Measurements from ENCODE around the gene SUFU. TPM values are rescaled to one million over a fixed set of nuclear protein-coding genes. Genes with fewer than 3 reads are reported as not detected.

Gene SUFU
- total RNA-seq, 2 experiments from 2014 or later: 8.5 to 8.8 TPM

DNA sequence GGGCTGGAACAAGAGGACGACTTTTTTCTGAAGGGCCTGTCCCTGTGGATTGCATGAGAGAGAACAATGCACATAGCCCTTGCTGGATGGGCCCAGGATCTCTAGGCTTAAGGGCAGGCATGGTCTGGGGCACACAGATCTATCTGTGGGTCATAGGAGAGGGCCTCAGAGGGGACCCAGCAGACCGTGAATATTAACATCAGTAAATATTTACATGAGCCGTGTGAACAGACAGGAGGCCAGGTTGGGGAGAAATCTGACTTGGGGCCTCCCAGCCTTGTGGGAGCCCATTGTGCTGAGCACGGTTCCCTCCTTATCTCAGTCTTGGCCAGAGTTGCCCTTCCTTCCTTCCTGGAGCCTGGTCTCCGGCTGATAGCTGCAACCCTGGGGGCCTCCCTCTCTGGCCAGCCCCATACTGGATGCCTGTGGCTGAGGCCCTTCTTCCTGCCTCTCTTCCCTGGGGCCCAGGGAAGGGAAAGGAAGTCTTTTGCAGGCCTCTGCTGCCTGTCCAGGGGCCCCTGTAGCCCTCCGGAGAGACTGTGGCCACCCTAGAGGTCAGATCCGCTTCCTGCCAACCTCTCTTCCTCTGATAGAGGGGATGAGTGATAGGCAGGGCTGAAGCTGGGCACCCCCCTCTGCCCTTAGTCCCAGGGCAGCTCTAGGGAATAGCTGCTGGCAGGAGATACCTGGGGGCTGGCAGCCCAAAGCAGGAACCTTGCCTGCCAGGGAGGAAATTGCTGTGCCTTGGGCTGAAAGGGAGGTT lies 96.0 kb downstream of the SUFU start:
- H3K27ac Mint-ChIP-seq: no peak overlapping the region
- ChIA-PET CTCF (interaction anchor here (0.9 to 4.3 kb wide), 4 partner anchors 9 to 96 kb away, joined by 3 to 16 read pairs (median 4); partner anchors contain the start of gene SUFU), POLR2A (no interaction called here)
- H3K9me3 Mint-ChIP-seq: no peaks in the 10 kb centered on the region
- ATAC-seq (no peak), DNase-seq (no peak)
- H3K4me3 Mint-ChIP-seq: no peak overlapping the region
- no peaks in the 10 kb centered on the region for H3K27me3 Mint-ChIP-seq
- peaks cover 5% of the 10 kb centered on the region for H3K36me3 Mint-ChIP-seq (ENCODE audit: low read depth)
- H3K4me1 Mint-ChIP-seq (ENCODE audit: low read depth): peaks cover 5% of the 10 kb centered on the region
- intact Hi-C loops (cut with micrococcal nuclease): loop anchor here (5.0 kb wide), 1 partner anchor 97 kb away; the partner anchor contains the start of genes ACTR1A and SUFU
- TF ChIP-seq, protein P1, sequence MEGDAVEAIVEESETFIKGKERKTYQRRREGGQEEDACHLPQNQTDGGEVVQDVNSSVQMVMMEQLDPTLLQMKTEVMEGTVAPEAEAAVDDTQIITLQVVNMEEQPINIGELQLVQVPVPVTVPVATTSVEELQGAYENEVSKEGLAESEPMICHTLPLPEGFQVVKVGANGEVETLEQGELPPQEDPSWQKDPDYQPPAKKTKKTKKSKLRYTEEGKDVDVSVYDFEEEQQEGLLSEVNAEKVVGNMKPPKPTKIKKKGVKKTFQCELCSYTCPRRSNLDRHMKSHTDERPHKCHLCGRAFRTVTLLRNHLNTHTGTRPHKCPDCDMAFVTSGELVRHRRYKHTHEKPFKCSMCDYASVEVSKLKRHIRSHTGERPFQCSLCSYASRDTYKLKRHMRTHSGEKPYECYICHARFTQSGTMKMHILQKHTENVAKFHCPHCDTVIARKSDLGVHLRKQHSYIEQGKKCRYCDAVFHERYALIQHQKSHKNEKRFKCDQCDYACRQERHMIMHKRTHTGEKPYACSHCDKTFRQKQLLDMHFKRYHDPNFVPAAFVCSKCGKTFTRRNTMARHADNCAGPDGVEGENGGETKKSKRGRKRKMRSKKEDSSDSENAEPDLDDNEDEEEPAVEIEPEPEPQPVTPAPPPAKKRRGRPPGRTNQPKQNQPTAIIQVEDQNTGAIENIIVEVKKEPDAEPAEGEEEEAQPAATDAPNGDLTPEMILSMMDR (IDR thresholded peaks at IDR 0.05): no peak

- Mint-ChIP-seq H3K9me3 (no peaks in the 10 kb centered on the region), H3K4me1 (ENCODE audit: low read depth) (peaks cover 5% of the 10 kb centered on the region), H3K27ac (no peak overlapping the region), H3K36me3 (ENCODE audit: low read depth) (peaks cover 5% of the 10 kb centered on the region), H3K27me3 (no peaks in the 10 kb centered on the region), H3K4me3 (no peak overlapping the region)
- CTCF ChIA-PET: interaction anchor here (0.7 to 4.3 kb wide), 5 partner anchors 8 to 202 kb away, joined by 3 to 16 read pairs (median 4); partner anchors contain the start of gene SUFU
- POLR2A ChIA-PET: interaction anchor here (0.8 kb wide), 1 partner anchor 281 kb away, joined by 4 read pairs; no protein-coding TSS in a partner anchor
- intact Hi-C loops (cut with micrococcal nuclease): no loop called here
- ATAC-seq (no peak), DNase-seq (no peak)
- TF ChIP-seq, protein P1 (IDR thresholded peaks at IDR 0.05): no peak
These were observed 97.0 kb downstream of the SUFU start for GRCh38 chr10:102600816-102601215.

- no peak overlapping the region for H3K4me3 Mint-ChIP-seq
- H3K36me3 Mint-ChIP-seq (ENCODE audit: low read depth): peaks cover 5% of the 10 kb centered on the region
- ChIA-PET POLR2A (interaction anchor here (0.5 to 0.7 kb wide), 3 partner anchors 49 to 1490 kb away, joined by 3 read pairs; no protein-coding TSS in a partner anchor), CTCF (interaction anchor here (0.5 to 4.3 kb wide), 4 partner anchors 9 to 208 kb away, joined by 3 to 16 read pairs (median 6); no protein-coding TSS in a partner anchor)
- ATAC-seq (no peak), DNase-seq (no peak)
- peaks cover 5% of the 10 kb centered on the region for H3K4me1 Mint-ChIP-seq (ENCODE audit: low read depth)
- no peaks in the 10 kb centered on the region for H3K9me3 Mint-ChIP-seq
- intact Hi-C loops (cut with micrococcal nuclease): no loop called here
- no peak overlapping the region for H3K27ac Mint-ChIP-seq
- no peaks in the 10 kb centered on the region for H3K27me3 Mint-ChIP-seq
- TF ChIP-seq, protein P1 (IDR thresholded peaks at IDR 0.05): no peak
These were observed 97.9 kb downstream of the SUFU start for GRCh38 chr10:102601639-102602038.

GRCh38 chr10:102602272-102603045 lies 98.7 kb downstream of the SUFU start:
- no peaks in the 10 kb centered on the region for H3K27me3 Mint-ChIP-seq
- ChIA-PET POLR2A (interaction anchor here (0.6 to 0.7 kb wide), 2 partner anchors 119 to 1489 kb away, joined by 3 read pairs; no protein-coding TSS in a partner anchor), CTCF (interaction anchor here (0.5 to 4.3 kb wide), 5 partner anchors 9 to 209 kb away, joined by 3 to 16 read pairs (median 5); no protein-coding TSS in a partner anchor)
- H3K36me3 Mint-ChIP-seq (ENCODE audit: low read depth): peaks cover 3% of the 10 kb centered on the region
- peaks cover 5% of the 10 kb centered on the region for H3K4me1 Mint-ChIP-seq (ENCODE audit: low read depth)
- no peak overlapping the region for H3K4me3 Mint-ChIP-seq
- H3K27ac Mint-ChIP-seq: no peak overlapping the region
- no peak for ATAC-seq
- no peak for DNase-seq
- no peaks in the 10 kb centered on the region for H3K9me3 Mint-ChIP-seq
- intact Hi-C loops (cut with micrococcal nuclease): no loop called here
- TF ChIP-seq, protein P1 (IDR thresholded peaks at IDR 0.05): no peak

All from activated CD8-positive, alpha-beta T cell treated with anti-CD3 and anti-CD28 coated beads for 36 hours (primary cell).